Measurements from ENCODE around the gene NGFR. TPM values are rescaled to one million over a fixed set of nuclear protein-coding genes. Genes with fewer than 3 reads are reported as not detected.

Gene NGFR
- total RNA-seq, 1 experiment from 2014 or later: 11.3 TPM

DNA sequence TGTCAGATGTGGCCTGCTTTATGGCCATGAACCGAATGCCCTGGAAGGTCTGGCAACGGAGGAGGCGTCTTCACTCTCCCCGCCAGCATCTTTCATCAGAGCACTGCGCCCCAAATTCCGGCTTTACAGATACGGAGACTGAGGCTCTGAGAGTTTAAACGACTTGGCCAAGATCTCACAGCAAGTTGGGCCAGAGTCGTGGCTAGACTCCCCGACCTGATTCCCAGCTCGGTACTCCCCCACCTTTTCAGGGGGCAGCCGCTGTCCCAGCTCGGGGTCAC lies 1.7 kb downstream of the NGFR start:
- H3K27ac Mint-ChIP-seq: no peak overlapping the region
- peaks cover 71% of the 10 kb centered on the region for H3K27me3 Mint-ChIP-seq (ENCODE audit: low read depth)
- DNase-seq (ENCODE audit: low spot score) (no peak), ATAC-seq (no peak)
- peak overlapping the region; percentile 85 for H3K4me3 Mint-ChIP-seq
- ChIA-PET CTCF (interaction anchor here (0.6 to 5.7 kb wide), 32 partner anchors 8 to 501 kb away, joined by 3 to 199 read pairs (median 4); partner anchors contain the start of gene PHB1), POLR2A (interaction anchor here (2.5 kb wide), 1 partner anchor 12 kb away, joined by 10 read pairs; no protein-coding TSS in a partner anchor)
- peaks cover 31% of the 10 kb centered on the region for H3K4me1 Mint-ChIP-seq
- H3K36me3 Mint-ChIP-seq: no peaks in the 10 kb centered on the region
- H3K9me3 Mint-ChIP-seq: no peaks in the 10 kb centered on the region
- TF ChIP-seq CREM (CRISPR knock-in tag; IDR thresholded peaks at IDR 0.05): no peak
- TF ChIP-seq NFE2L1 (CRISPR knock-in tag; IDR thresholded peaks at IDR 0.05): no peak
- TF ChIP-seq NR1H2 (CRISPR knock-in tag; IDR thresholded peaks at IDR 0.05): no peak
- no peak for TF ChIP-seq CREB1 (CRISPR knock-in tag; IDR thresholded peaks at IDR 0.05)
- no peak for TF ChIP-seq HMGA2 (CRISPR knock-in tag; IDR thresholded peaks at IDR 0.05)
- TF ChIP-seq, protein P1, sequence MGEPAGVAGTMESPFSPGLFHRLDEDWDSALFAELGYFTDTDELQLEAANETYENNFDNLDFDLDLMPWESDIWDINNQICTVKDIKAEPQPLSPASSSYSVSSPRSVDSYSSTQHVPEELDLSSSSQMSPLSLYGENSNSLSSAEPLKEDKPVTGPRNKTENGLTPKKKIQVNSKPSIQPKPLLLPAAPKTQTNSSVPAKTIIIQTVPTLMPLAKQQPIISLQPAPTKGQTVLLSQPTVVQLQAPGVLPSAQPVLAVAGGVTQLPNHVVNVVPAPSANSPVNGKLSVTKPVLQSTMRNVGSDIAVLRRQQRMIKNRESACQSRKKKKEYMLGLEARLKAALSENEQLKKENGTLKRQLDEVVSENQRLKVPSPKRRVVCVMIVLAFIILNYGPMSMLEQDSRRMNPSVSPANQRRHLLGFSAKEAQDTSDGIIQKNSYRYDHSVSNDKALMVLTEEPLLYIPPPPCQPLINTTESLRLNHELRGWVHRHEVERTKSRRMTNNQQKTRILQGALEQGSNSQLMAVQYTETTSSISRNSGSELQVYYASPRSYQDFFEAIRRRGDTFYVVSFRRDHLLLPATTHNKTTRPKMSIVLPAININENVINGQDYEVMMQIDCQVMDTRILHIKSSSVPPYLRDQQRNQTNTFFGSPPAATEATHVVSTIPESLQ (CRISPR knock-in tag; IDR thresholded peaks at IDR 0.05): no peak
- TF ChIP-seq ATF1 (CRISPR knock-in tag; IDR thresholded peaks at IDR 0.05): no peak
- no peak for TF ChIP-seq RELA (CRISPR knock-in tag; IDR thresholded peaks at IDR 0.05; ENCODE audit: borderline replicate concordance)
- no peak for TF ChIP-seq ZNF671 (CRISPR knock-in tag; IDR thresholded peaks at IDR 0.05)
- TF ChIP-seq RORB (CRISPR knock-in tag; IDR thresholded peaks at IDR 0.05): no peak
- TF ChIP-seq NFYB (CRISPR knock-in tag; conservative IDR thresholded peaks at IDR 0.05; ENCODE audit: low read depth): no peak
- TF ChIP-seq NR3C1 (CRISPR knock-in tag; conservative IDR thresholded peaks at IDR 0.05; ENCODE audit: low read depth): no peak
- TF ChIP-seq, protein P2, sequence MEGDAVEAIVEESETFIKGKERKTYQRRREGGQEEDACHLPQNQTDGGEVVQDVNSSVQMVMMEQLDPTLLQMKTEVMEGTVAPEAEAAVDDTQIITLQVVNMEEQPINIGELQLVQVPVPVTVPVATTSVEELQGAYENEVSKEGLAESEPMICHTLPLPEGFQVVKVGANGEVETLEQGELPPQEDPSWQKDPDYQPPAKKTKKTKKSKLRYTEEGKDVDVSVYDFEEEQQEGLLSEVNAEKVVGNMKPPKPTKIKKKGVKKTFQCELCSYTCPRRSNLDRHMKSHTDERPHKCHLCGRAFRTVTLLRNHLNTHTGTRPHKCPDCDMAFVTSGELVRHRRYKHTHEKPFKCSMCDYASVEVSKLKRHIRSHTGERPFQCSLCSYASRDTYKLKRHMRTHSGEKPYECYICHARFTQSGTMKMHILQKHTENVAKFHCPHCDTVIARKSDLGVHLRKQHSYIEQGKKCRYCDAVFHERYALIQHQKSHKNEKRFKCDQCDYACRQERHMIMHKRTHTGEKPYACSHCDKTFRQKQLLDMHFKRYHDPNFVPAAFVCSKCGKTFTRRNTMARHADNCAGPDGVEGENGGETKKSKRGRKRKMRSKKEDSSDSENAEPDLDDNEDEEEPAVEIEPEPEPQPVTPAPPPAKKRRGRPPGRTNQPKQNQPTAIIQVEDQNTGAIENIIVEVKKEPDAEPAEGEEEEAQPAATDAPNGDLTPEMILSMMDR (IDR thresholded peaks at IDR 0.05): no peak
- TF ChIP-seq, protein P3, sequence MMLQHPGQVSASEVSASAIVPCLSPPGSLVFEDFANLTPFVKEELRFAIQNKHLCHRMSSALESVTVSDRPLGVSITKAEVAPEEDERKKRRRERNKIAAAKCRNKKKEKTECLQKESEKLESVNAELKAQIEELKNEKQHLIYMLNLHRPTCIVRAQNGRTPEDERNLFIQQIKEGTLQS (CRISPR knock-in tag; conservative IDR thresholded peaks at IDR 0.05): no peak
- TF ChIP-seq ZNF232 (CRISPR knock-in tag; IDR thresholded peaks at IDR 0.05): no peak
- no peak for TF ChIP-seq FOXP1 (CRISPR knock-in tag; IDR thresholded peaks at IDR 0.05; ENCODE audit: borderline replicate concordance)
- no peak for TF ChIP-seq NR2C2 (CRISPR knock-in tag; IDR thresholded peaks at IDR 0.05)

DNA sequence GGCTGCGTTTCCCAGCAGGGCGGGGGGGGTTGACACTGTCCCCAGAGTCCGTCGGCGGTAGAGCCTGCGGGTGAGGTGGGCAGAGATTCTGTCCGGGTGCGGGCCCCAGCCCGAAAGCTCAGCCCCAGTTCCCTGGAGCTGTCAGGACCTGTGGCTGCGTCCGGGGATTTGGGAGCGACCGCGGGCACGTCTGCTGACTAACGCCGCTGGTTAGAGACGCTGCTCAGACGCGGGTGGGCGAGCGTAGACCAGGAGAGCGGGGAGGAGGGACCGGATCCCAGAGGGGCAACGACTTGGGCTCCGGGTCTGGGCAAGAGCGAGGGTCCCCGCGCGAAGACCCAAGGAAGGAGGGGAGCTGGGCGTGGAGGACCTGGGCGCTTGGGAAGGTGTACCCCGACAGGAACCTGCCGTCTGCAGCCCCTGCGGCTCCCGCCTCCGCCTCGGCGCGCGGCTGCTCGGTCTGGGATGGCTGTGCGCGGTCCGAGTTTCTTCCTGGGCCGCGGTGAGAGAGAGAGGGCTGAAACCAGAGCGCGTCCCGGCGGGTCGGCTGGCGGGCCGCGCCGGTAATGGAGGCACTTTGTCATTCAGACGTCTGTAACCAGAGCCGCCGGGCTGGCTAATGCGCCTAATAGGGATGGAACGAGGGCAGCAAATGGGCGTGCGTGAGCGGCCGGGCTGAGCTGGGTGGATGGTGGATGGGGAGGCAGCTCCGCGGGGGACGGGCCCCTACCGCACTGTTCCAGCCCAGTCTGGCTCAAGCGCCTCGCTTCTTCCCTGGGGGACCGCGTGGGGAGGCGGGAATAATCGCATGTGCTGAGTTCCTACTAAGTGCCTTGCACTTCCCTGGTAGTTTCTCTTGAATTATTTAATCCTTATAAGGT lies 2.3 kb downstream of the NGFR start:
- peak; percentile 76 for DNase-seq (ENCODE audit: low spot score)
- Mint-ChIP-seq H3K4me1 (peaks cover 37% of the 10 kb centered on the region), H3K4me3 (peak overlapping the region; percentile 85), H3K27me3 (ENCODE audit: low read depth) (peaks cover 74% of the 10 kb centered on the region), H3K9me3 (no peaks in the 10 kb centered on the region), H3K27ac (no peak overlapping the region), H3K36me3 (no peaks in the 10 kb centered on the region)
- ChIA-PET POLR2A (interaction anchor here (0.8 to 2.5 kb wide), 2 partner anchors 11 to 211 kb away, joined by 3 to 10 read pairs; no protein-coding TSS in a partner anchor), CTCF (interaction anchor here (0.6 to 5.7 kb wide), 33 partner anchors 9 to 501 kb away, joined by 3 to 199 read pairs (median 4); partner anchors contain the start of genes NXPH3 and PHB1)
- ATAC-seq: peak; percentile 27
- no peak for TF ChIP-seq ZNF263 (CRISPR knock-in tag; IDR thresholded peaks at IDR 0.05; ENCODE audit: low read depth)
- TF ChIP-seq, protein P4, sequence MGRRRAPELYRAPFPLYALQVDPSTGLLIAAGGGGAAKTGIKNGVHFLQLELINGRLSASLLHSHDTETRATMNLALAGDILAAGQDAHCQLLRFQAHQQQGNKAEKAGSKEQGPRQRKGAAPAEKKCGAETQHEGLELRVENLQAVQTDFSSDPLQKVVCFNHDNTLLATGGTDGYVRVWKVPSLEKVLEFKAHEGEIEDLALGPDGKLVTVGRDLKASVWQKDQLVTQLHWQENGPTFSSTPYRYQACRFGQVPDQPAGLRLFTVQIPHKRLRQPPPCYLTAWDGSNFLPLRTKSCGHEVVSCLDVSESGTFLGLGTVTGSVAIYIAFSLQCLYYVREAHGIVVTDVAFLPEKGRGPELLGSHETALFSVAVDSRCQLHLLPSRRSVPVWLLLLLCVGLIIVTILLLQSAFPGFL (CRISPR knock-in tag; IDR thresholded peaks at IDR 0.05; ENCODE audit: borderline replicate concordance): no peak
- no peak for TF ChIP-seq NR1H2 (CRISPR knock-in tag; IDR thresholded peaks at IDR 0.05)
- TF ChIP-seq, protein P5, sequence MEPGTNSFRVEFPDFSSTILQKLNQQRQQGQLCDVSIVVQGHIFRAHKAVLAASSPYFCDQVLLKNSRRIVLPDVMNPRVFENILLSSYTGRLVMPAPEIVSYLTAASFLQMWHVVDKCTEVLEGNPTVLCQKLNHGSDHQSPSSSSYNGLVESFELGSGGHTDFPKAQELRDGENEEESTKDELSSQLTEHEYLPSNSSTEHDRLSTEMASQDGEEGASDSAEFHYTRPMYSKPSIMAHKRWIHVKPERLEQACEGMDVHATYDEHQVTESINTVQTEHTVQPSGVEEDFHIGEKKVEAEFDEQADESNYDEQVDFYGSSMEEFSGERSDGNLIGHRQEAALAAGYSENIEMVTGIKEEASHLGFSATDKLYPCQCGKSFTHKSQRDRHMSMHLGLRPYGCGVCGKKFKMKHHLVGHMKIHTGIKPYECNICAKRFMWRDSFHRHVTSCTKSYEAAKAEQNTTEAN (CRISPR knock-in tag; IDR thresholded peaks at IDR 0.05): 0 out of 2 replicates have a peak, but pooled peaks have one; percentile 42
- TF ChIP-seq, protein P6, sequence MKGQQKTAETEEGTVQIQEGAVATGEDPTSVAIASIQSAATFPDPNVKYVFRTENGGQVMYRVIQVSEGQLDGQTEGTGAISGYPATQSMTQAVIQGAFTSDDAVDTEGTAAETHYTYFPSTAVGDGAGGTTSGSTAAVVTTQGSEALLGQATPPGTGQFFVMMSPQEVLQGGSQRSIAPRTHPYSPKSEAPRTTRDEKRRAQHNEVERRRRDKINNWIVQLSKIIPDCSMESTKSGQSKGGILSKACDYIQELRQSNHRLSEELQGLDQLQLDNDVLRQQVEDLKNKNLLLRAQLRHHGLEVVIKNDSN (CRISPR knock-in tag; IDR thresholded peaks at IDR 0.05): no peak
- TF ChIP-seq, protein P3 (CRISPR knock-in tag; conservative IDR thresholded peaks at IDR 0.05): no peak
- TF ChIP-seq TP53 (CRISPR knock-in tag; IDR thresholded peaks at IDR 0.05): peak; percentile 31; the same call in 1 of the 2 replicates
- TF ChIP-seq ZNF232 (CRISPR knock-in tag; IDR thresholded peaks at IDR 0.05): no peak
- no peak for TF ChIP-seq GABPB1 (CRISPR knock-in tag; IDR thresholded peaks at IDR 0.05)
- TF ChIP-seq, protein P7, sequence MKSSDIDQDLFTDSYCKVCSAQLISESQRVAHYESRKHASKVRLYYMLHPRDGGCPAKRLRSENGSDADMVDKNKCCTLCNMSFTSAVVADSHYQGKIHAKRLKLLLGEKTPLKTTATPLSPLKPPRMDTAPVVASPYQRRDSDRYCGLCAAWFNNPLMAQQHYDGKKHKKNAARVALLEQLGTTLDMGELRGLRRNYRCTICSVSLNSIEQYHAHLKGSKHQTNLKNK (CRISPR knock-in tag; IDR thresholded peaks at IDR 0.05): no peak
- no peak for TF ChIP-seq HMGA2 (CRISPR knock-in tag; IDR thresholded peaks at IDR 0.05)
- no peak for TF ChIP-seq IRF2 (CRISPR knock-in tag; IDR thresholded peaks at IDR 0.05; ENCODE audit: borderline replicate concordance, low read depth)
- no peak for TF ChIP-seq MYBL2 (CRISPR knock-in tag; IDR thresholded peaks at IDR 0.05)
- no peak for TF ChIP-seq ESRRA (CRISPR knock-in tag; IDR thresholded peaks at IDR 0.05; ENCODE audit: borderline replicate concordance)

All from WTC11 (cell line).